A549 (cell line): ENCODE data around the gene UROC1.

Experiments used
- CEBPB ChIP-seq, 2 experiments: fragments of >200 bp in 1 of 2; sonication (Bioruptor Twin) in 1 of 2; formaldehyde crosslinking in 1 of 2; IDR thresholded peaks; 2 replicates each; pipeline ENCODE4 v1.6.1; 2012 to 2016
- CHD2 ChIP-seq: fragments of 150-350 bp; IDR thresholded peaks from 2 replicates; pipeline ENCODE4 v1.6.1; 2014; ENCODE audit warnings: low read length; ENCODE audit not compliant: partially characterized antibody
- EP300 ChIP-seq, 2 experiments: fragments of >200 bp; sonication (Bioruptor Twin); formaldehyde crosslinking; IDR thresholded peaks; 2 replicates in 1 of 2; 3 replicates in 1 of 2; pipeline ENCODE4 v1.6.1; 2016 to 2017
- ESRRA ChIP-seq: fragments of 150-350 bp; IDR thresholded peaks from 2 replicates; pipeline ENCODE4 v1.6.1; 2014; ENCODE audit warnings: mild to moderate bottlenecking, low read length, borderline replicate concordance
- JUNB ChIP-seq: fragments of >200 bp; sonication (Bioruptor Twin); formaldehyde crosslinking; IDR thresholded peaks from 2 replicates; pipeline ENCODE4 v1.6.1; 2016
- POLR2A ChIP-seq: IDR thresholded peaks from 2 replicates; pipeline ENCODE4 v1.6.1; 2012; ENCODE audit warnings: mild to moderate bottlenecking, low read length
- RAD21 ChIP-seq, 2 experiments: fragments of >200 bp in 1 of 2; sonication (Bioruptor Twin) in 1 of 2; formaldehyde crosslinking in 1 of 2; IDR thresholded peaks in 1 of 2; conservative IDR thresholded peaks in 1 of 2; 2 replicates in 1 of 2; 3 replicates in 1 of 2; pipeline ENCODE4 v1.6.1; 2012 to 2018; ENCODE audit warnings: inconsistent platforms in 1 of 2
- REST ChIP-seq: fragments of 200-600 bp; sonication (generic); IDR thresholded peaks from 2 replicates; pipeline ENCODE4 v1.6.1; 2016; ENCODE audit warnings: antibody characterized with exemption, mild to moderate bottlenecking, moderate library complexity
- SMC3 ChIP-seq: fragments of >200 bp; sonication (Bioruptor Twin); formaldehyde crosslinking; IDR thresholded peaks from 3 replicates; pipeline ENCODE4 v1.6.1; 2018; ENCODE audit warnings: inconsistent platforms
- SREBF2 ChIP-seq: fragments of 450-650 bp; IDR thresholded peaks from 2 replicates; pipeline ENCODE4 v1.6.1; 2014; ENCODE audit warnings: mild to moderate bottlenecking, moderate library complexity
- ZFP36 ChIP-seq: fragments of 450-650 bp; IDR thresholded peaks from 2 replicates; pipeline ENCODE4 v1.6.1; 2014; ENCODE audit warnings: borderline replicate concordance; ENCODE audit not compliant: partially characterized antibody
- TF ChIP-seq, protein P1 (sequence below): IDR thresholded peaks from 2 replicates; pipeline ENCODE4 v1.6.1; 2012
- TF ChIP-seq, protein P2 (sequence below): fragments of >200 bp; sonication (Bioruptor Twin); formaldehyde crosslinking; IDR thresholded peaks from 3 replicates; pipeline ENCODE4 v1.5.1; 2016

GRCh38 chr3:126483321-126483761, 34.2 kb downstream of the UROC1 start:
- TF ChIP-seq, protein P1, sequence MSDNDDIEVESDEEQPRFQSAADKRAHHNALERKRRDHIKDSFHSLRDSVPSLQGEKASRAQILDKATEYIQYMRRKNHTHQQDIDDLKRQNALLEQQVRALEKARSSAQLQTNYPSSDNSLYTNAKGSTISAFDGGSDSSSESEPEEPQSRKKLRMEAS: no peak
- TF ChIP-seq SMC3: no peak
- TF ChIP-seq JUNB: no peak
- TF ChIP-seq POLR2A: no peak
- no peak for TF ChIP-seq CHD2
- TF ChIP-seq, protein P2, sequence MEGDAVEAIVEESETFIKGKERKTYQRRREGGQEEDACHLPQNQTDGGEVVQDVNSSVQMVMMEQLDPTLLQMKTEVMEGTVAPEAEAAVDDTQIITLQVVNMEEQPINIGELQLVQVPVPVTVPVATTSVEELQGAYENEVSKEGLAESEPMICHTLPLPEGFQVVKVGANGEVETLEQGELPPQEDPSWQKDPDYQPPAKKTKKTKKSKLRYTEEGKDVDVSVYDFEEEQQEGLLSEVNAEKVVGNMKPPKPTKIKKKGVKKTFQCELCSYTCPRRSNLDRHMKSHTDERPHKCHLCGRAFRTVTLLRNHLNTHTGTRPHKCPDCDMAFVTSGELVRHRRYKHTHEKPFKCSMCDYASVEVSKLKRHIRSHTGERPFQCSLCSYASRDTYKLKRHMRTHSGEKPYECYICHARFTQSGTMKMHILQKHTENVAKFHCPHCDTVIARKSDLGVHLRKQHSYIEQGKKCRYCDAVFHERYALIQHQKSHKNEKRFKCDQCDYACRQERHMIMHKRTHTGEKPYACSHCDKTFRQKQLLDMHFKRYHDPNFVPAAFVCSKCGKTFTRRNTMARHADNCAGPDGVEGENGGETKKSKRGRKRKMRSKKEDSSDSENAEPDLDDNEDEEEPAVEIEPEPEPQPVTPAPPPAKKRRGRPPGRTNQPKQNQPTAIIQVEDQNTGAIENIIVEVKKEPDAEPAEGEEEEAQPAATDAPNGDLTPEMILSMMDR: no peak
- TF ChIP-seq SREBF2: no peak
- TF ChIP-seq RAD21 (conservative IDR thresholded peaks at IDR 0.05 in 1 of 2, IDR thresholded peaks at IDR 0.05 in 1 of 2): no peak
- TF ChIP-seq CEBPB (IDR thresholded peaks at IDR 0.05): no peak
- TF ChIP-seq EP300 (IDR thresholded peaks at IDR 0.05): no peak
- TF ChIP-seq ESRRA: no peak
- TF ChIP-seq ZFP36: no peak
- TF ChIP-seq REST: no peak
